Transverse colon (tissue), 4 donors: ENCODE measurements around the gene USPL1. TPM values are rescaled to one million over a fixed set of nuclear protein-coding genes. Genes with fewer than 3 reads are reported as not detected.

Experiments used
- DNase-seq: peaks from one replicate; pipeline ENCODE4 v3.0.0-alpha.2; 2019
- H3K27ac ChIP-seq, 4 donors: fragments of 200-600 bp; sonication (generic); 2 replicates each; pipeline ENCODE4 v1.5.1; 2016 to 2018; ENCODE audit warnings: inconsistent platforms in 4 of 4
- H3K27me3 ChIP-seq: fragments of 200-600 bp; sonication (generic); 2 replicates; pipeline ENCODE4 v1.5.1; 2017; ENCODE audit warnings: inconsistent platforms
- H3K36me3 ChIP-seq, 4 donors: fragments of 200-600 bp; sonication (generic); 2 replicates each; pipeline ENCODE4 v1.5.1; 2017 to 2019; ENCODE audit warnings: inconsistent platforms in 4 of 4
- H3K4me1 ChIP-seq, 4 donors: fragments of 200-600 bp; sonication (generic); 2 replicates each; pipeline ENCODE4 v1.5.1; 2017 to 2020; ENCODE audit warnings: inconsistent platforms in 4 of 4
- H3K4me3 ChIP-seq, 4 donors: fragments of 200-600 bp; sonication (generic); 1 replicate in 1 of 4; 2 replicates in 3 of 4; pipeline versions ENCODE4 v1.5.1 to v1.6.1; 2017 to 2019; ENCODE audit warnings: inconsistent platforms in 4 of 4
- H3K9me3 ChIP-seq, 2 donors: fragments of 200-600 bp; sonication (generic); 2 replicates each; pipeline ENCODE4 v1.5.1; 2017 to 2019; ENCODE audit warnings: inconsistent platforms in 2 of 2
- EP300 ChIP-seq: sonication (generic); formaldehyde crosslinking; IDR thresholded peaks from one replicate; pipeline ENCODE4 v1.6.1; 2017; ENCODE audit warnings: antibody characterized with exemption, low read depth
- POLR2A ChIP-seq: fragments of 450-650 bp; IDR thresholded peaks from one replicate; pipeline ENCODE4 v1.6.1; 2016; ENCODE audit warnings: antibody characterized with exemption, mild to moderate bottlenecking, moderate library complexity
- POLR2AphosphoS5 ChIP-seq, 3 donors: sonication (generic); formaldehyde crosslinking; IDR thresholded peaks; one replicate each; pipeline ENCODE4 v1.6.1; 2016; ENCODE audit warnings: antibody characterized with exemption in 3 of 3
- WGBS, 2 donors: methylation state at CpG; one replicate each; pipeline ENCODE4 v1.1.5; 2018; ENCODE audit warnings: low coverage in 1 of 2; 5-methylcytosine and 5-hydroxymethylcytosine counted together
- in situ Hi-C, 4 donors: fragments of 200-750 bp; cut with MboI; loops; one replicate each; pipeline versions ENCODE4 v1.15.0 to v1.15.1; 2017; ENCODE audit warnings: low sequenced_read_pairs in 3 of 4, low pct_ligation_motif_present in 1 of 4, low pct_unique_long_range_greater_than_20kb in 1 of 4
- intact Hi-C: fragments of 100-400 bp; cut with DNase I; formaldehyde crosslinking; loops from one replicate; pipeline ENCODE4 v1.15.1; 2023; ENCODE audit warnings: low total_unique reads
- total RNA-seq, 4 donors: library from RNA; depleted of rRNA; stranded (reverse); fragments of >200 nt; gene quantifications; one replicate each; pipeline ENCODE4 v1.1.0, GENCODE V29; 2016
- TF ChIP-seq, protein P1 (sequence below), 5 experiments: fragments of 200-600 bp in 3 of 5; fragments of 450-650 bp in 2 of 5; sonication (generic) in 3 of 5; IDR thresholded peaks; 1 replicate in 2 of 5; 2 replicates in 3 of 5; pipeline ENCODE4 v1.5.1; 2016 to 2017; ENCODE audit warnings: antibody characterized with exemption in 5 of 5, inconsistent platforms in 3 of 5, mild to moderate bottlenecking in 2 of 5, moderate library complexity in 1 of 5

USPL1 gene
- total RNA-seq, 4 donors from 2014 or later: 8.6 to 27.3 (median 16.9) TPM

DNA sequence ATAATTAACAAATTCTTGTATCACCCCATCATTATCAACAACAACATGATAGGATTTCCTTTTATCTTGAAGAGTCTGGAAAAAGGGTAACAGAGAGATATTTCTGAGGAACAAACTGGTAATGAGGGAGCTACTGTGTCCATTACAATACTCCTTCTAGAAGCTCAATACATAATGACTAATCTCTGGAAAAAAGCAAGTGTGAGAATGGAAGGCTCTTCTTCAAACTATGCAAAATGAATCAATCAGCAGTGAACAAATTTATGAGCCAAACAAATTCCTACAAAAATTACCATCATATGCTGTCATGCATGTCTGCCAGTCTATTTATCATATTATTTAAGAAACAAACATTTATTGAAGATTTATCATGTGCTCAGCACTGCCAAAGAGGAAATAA is 30.0 kb upstream of the USPL1 start:
- intact Hi-C loops: no loop called here

GRCh38 chr13:30593001-30593400 is 24.7 kb upstream of the USPL1 start:
- DNase-seq: no peak
- 76% methylated on average over 2 of the region's 2 CpGs; no CpG with 5 or more reads in 1 of the 2 donors for WGBS, 2 donors
- intact Hi-C loops (no loop called here), in situ Hi-C loops (no loop called here)
- Histone ChIP-seq H3K4me1 (no peaks in the 10 kb centered on the region), H3K9me3 (no peaks in the 10 kb centered on the region), H3K4me3 (no peak overlapping the region), H3K27me3 (no peaks in the 10 kb centered on the region), H3K27ac (no peak overlapping the region), H3K36me3 (no peaks in the 10 kb centered on the region)
- TF ChIP-seq POLR2AphosphoS5 (IDR thresholded peaks at IDR 0.05): no peak
- no peak for TF ChIP-seq POLR2A
- TF ChIP-seq EP300: no peak
- TF ChIP-seq, protein P1, sequence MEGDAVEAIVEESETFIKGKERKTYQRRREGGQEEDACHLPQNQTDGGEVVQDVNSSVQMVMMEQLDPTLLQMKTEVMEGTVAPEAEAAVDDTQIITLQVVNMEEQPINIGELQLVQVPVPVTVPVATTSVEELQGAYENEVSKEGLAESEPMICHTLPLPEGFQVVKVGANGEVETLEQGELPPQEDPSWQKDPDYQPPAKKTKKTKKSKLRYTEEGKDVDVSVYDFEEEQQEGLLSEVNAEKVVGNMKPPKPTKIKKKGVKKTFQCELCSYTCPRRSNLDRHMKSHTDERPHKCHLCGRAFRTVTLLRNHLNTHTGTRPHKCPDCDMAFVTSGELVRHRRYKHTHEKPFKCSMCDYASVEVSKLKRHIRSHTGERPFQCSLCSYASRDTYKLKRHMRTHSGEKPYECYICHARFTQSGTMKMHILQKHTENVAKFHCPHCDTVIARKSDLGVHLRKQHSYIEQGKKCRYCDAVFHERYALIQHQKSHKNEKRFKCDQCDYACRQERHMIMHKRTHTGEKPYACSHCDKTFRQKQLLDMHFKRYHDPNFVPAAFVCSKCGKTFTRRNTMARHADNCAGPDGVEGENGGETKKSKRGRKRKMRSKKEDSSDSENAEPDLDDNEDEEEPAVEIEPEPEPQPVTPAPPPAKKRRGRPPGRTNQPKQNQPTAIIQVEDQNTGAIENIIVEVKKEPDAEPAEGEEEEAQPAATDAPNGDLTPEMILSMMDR (IDR thresholded peaks at IDR 0.05): no peak

More for the DNA sequence above, 30.0 kb upstream of the USPL1 start:
- no peaks in the 10 kb centered on the region for H3K27me3 ChIP-seq
- no peak for DNase-seq
- in situ Hi-C loops: no loop called here
- no peak overlapping the region for H3K27ac ChIP-seq
- H3K4me3 ChIP-seq: no peak overlapping the region
- no peaks in the 10 kb centered on the region for H3K36me3 ChIP-seq
- TF ChIP-seq POLR2A (no peak), POLR2AphosphoS5 (IDR thresholded peaks at IDR 0.05) (no peak), EP300 (no peak)
- TF ChIP-seq, protein P1 (IDR thresholded peaks at IDR 0.05): no peak
- no peaks in the 10 kb centered on the region for H3K4me1 ChIP-seq
- H3K9me3 ChIP-seq: no peaks in the 10 kb centered on the region

DNA sequence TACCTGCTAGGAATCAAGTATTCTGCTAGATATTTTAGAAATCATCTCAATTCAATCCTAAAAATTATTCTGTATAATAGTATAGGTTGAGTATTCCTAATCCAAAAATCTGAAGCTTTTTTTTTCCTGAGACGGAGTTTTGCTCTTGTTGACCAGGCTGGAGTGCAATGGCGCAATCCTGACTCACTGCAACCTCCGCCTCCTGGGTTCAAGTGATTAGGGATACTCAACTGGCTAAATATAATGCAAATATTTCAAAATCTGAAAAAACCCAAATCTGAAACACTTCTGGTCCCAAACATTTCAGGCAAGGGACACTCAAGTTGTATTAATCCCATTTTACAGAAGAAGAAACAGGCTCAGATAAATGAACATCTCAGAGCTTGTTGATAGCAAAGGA is 17.2 kb upstream of the USPL1 start:
- no peak for TF ChIP-seq POLR2A
- TF ChIP-seq POLR2AphosphoS5 (IDR thresholded peaks at IDR 0.05): no peak
- TF ChIP-seq, protein P1 (IDR thresholded peaks at IDR 0.05): no peak
- no peak for TF ChIP-seq EP300
- no peak overlapping the region for H3K27ac ChIP-seq
- no peak overlapping the region for H3K4me3 ChIP-seq
- no peaks in the 10 kb centered on the region for H3K4me1 ChIP-seq
- in situ Hi-C loops (loop anchor here in 1 of 4 donors (25.0 kb wide), 1 partner anchor 463 kb away; no protein-coding TSS in a partner anchor), intact Hi-C loops (no loop called here)
- H3K9me3 ChIP-seq: no peaks in the 10 kb centered on the region
- 74 to 87% methylated on average over 3 of the region's 3 CpGs for WGBS, 2 donors
- no peaks in the 10 kb centered on the region for H3K36me3 ChIP-seq
- DNase-seq: no peak
- no peaks in the 10 kb centered on the region for H3K27me3 ChIP-seq

DNA sequence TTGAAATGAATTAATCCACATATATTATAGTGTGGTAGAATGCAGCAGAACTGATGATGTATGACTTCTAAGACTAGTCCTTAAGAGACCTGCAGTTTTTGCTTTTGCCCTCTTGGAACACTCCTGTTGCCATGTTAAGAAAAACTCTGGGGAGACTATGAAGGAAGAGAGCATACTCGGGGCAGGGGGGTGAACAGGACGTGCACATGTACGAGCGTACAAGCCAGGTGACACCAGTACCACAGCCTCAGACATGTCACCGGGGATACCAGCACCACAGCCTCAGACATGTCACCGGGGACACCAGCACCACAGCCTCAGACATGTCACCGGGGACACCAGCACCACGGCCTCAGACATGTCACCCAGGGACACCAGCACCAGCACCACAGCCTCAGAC is 15.9 kb upstream of the USPL1 start:
- Histone ChIP-seq H3K4me1 (no peaks in the 10 kb centered on the region), H3K9me3 (no peaks in the 10 kb centered on the region), H3K36me3 (no peaks in the 10 kb centered on the region), H3K27ac (no peak overlapping the region), H3K27me3 (no peaks in the 10 kb centered on the region), H3K4me3 (no peak overlapping the region)
- in situ Hi-C loops (loop anchor here in 1 of 4 donors (25.0 kb wide), 1 partner anchor 465 kb away; no protein-coding TSS in a partner anchor), intact Hi-C loops (no loop called here)
- no peak for DNase-seq
- whole genome bisulfite sequencing, 2 donors: 86% methylated on average over 8 of the region's 8 CpGs; no CpG with 5 or more reads in 1 of the 2 donors
- no peak for TF ChIP-seq EP300
- TF ChIP-seq POLR2AphosphoS5 (IDR thresholded peaks at IDR 0.05): no peak
- no peak for TF ChIP-seq POLR2A
- TF ChIP-seq, protein P1 (IDR thresholded peaks at IDR 0.05): no peak
